Hepatocyte (in vitro differentiated cells): Measurements from ENCODE around the gene DYNC1LI2. TPM values are rescaled to one million over a fixed set of nuclear protein-coding genes. Genes with fewer than 3 reads are reported as not detected.
A peak's percentile ranks its signal among the peaks of the same experiment; 100 is the strongest.

Source experiments
- DNase-seq: peaks from one replicate; pipeline ENCODE4 v3.0.0-alpha.2; 2016; ENCODE audit warnings: low spot score
- H2AFZ ChIP-seq: fragments of 200-600 bp; sonication (generic); 2 replicates; pipeline ENCODE4 v1.6.0; 2016; ENCODE audit warnings: antibody characterized with exemption, mild to moderate bottlenecking
- H3K27ac ChIP-seq: fragments of 200-600 bp; sonication (generic); 2 replicates; pipeline ENCODE4 v1.5.1; 2016; ENCODE audit warnings: mild to moderate bottlenecking
- H3K27me3 ChIP-seq: fragments of 200-600 bp; sonication (generic); 2 replicates; pipeline ENCODE4 v1.6.1; 2016
- H3K36me3 ChIP-seq: fragments of 200-600 bp; sonication (generic); replicated peaks from 2 replicates; pipeline ENCODE4 v1.5.1; 2016; ENCODE audit warnings: low read depth; ENCODE audit not compliant: insufficient read depth
- H3K4me1 ChIP-seq: fragments of 200-600 bp; sonication (generic); 2 replicates; pipeline ENCODE4 v1.5.1; 2016; ENCODE audit warnings: mild to moderate bottlenecking, moderate library complexity; ENCODE audit not compliant: insufficient read depth
- H3K4me2 ChIP-seq: fragments of 200-600 bp; sonication (generic); 2 replicates; pipeline ENCODE4 v1.6.0; 2016
- H3K4me3 ChIP-seq: fragments of 200-600 bp; sonication (generic); 2 replicates; pipeline ENCODE4 v1.5.1; 2016; ENCODE audit warnings: mild to moderate bottlenecking
- H3K79me2 ChIP-seq: fragments of 200-600 bp; sonication (generic); 2 replicates; pipeline ENCODE4 v1.6.0; 2017; ENCODE audit warnings: mild to moderate bottlenecking
- H3K9me2 ChIP-seq: fragments of 200-600 bp; sonication (generic); replicated peaks from 2 replicates; pipeline ENCODE4 v1.6.0; 2017; ENCODE audit warnings: mild to moderate bottlenecking; ENCODE audit not compliant: insufficient read depth
- H3K9me3 ChIP-seq: fragments of 200-600 bp; sonication (generic); 2 replicates; pipeline ENCODE4 v1.5.1; 2016; ENCODE audit warnings: low read depth, mild to moderate bottlenecking
- H4K20me1 ChIP-seq: fragments of 200-600 bp; sonication (generic); 2 replicates; pipeline ENCODE4 v1.6.0; 2016; ENCODE audit warnings: mild to moderate bottlenecking; ENCODE audit not compliant: insufficient read depth, poor library complexity, severe bottlenecking
- EZH2 ChIP-seq: fragments of 200-600 bp; sonication (generic); IDR thresholded peaks from 2 replicates; pipeline ENCODE4 v1.6.1; 2016; ENCODE audit warnings: antibody characterized with exemption, mild to moderate bottlenecking, borderline replicate concordance
- EZH2phosphoT487 ChIP-seq: fragments of 200-600 bp; sonication (generic); IDR thresholded peaks from one replicate; pipeline ENCODE4 v1.6.1; 2018; ENCODE audit warnings: antibody characterized with exemption, mild to moderate bottlenecking, low read depth, moderate library complexity; ENCODE audit not compliant: unreplicated experiment, severe bottlenecking
- WGBS: methylation state at CpG from one replicate; pipeline ENCODE4 v1.1.6; 2016; ENCODE audit warnings: low lambda C conversion rate; ENCODE audit errors: missing lambda C conversion rate; 5-methylcytosine and 5-hydroxymethylcytosine counted together
- polyA plus RNA-seq: library from polyadenylated mRNA; unstranded; fragments of >200 nt; fragmentation: Nextera tagmentation; extraction: Ambion mirVana; gene quantifications from 2 replicates; pipeline ENCODE4 v1.2.1, GENCODE V29; 2016
- total RNA-seq: library from RNA; depleted of rRNA; stranded (reverse); fragments of >200 nt; gene quantifications from 2 replicates; pipeline ENCODE4 v1.2.3, GENCODE V29; 2014
- TF ChIP-seq, protein P1 (sequence below): fragments of 200-600 bp; sonication (generic); IDR thresholded peaks from 2 replicates; pipeline ENCODE4 v1.5.1; 2016; ENCODE audit warnings: antibody characterized with exemption, mild to moderate bottlenecking; ENCODE audit not compliant: poor library complexity

DYNC1LI2 gene
- total and polyA plus RNA-seq, 2 experiments from 2014 or later, result 97.3 to 99.1 TPM

DNA sequence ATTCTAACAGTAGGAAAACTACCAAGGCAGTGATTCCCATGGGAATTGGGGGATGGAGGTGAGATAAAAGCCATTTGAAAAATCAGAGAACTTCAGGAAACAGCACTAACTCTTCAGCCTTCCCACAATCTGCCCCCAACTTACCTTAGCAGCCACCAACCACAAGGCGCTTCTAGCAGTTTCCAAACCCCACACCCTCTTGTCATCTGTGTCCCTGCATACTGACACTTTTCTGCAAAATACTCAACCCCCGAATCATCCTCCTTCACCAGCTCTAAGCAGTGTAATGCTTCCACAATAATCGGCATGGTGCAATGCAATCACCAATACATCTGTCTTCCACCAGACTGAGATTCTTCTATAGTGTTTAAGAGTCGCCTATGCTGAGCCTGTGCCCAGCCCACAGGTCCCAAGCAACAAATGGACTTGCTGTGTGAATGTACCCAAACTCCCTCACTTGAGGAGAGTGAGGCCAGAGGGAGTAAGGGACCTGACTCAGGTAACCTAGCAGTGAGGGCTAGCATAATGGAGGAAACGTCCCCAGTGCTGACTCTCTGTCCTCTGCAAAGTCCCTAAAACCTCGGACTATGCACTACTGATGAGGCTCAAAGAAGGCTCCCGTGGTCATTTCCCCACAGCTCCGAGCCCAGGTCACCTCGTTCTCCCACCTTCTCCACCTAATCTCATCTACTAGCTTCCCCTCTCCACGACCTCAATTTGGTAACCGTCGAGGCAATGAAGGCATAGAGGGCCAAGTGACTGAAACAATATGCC lies 943 bp downstream of the DYNC1LI2 start:
- Histone ChIP-seq H3K4me1 (peaks cover 13% of the 10 kb centered on the region), H3K27ac (peak overlapping the region; percentile 96), H3K79me2 (peaks cover 63% of the 10 kb centered on the region), H4K20me1 (peaks cover 40% of the 10 kb centered on the region), H3K9me3 (no peaks in the 10 kb centered on the region), H3K4me3 (peak overlapping the region; percentile 100), H3K4me2 (peak overlapping the region; percentile 87), H2AFZ (peak overlapping the region; percentile 99), H3K27me3 (no peaks in the 10 kb centered on the region), H3K9me2 (no peaks in the 10 kb centered on the region), H3K36me3 (no peaks in the 10 kb centered on the region)
- TF ChIP-seq EZH2 (no peak), EZH2phosphoT487 (no peak)
- TF ChIP-seq, protein P1, sequence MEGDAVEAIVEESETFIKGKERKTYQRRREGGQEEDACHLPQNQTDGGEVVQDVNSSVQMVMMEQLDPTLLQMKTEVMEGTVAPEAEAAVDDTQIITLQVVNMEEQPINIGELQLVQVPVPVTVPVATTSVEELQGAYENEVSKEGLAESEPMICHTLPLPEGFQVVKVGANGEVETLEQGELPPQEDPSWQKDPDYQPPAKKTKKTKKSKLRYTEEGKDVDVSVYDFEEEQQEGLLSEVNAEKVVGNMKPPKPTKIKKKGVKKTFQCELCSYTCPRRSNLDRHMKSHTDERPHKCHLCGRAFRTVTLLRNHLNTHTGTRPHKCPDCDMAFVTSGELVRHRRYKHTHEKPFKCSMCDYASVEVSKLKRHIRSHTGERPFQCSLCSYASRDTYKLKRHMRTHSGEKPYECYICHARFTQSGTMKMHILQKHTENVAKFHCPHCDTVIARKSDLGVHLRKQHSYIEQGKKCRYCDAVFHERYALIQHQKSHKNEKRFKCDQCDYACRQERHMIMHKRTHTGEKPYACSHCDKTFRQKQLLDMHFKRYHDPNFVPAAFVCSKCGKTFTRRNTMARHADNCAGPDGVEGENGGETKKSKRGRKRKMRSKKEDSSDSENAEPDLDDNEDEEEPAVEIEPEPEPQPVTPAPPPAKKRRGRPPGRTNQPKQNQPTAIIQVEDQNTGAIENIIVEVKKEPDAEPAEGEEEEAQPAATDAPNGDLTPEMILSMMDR, result no peak
- 22% methylated on average over 12 of the region's 12 CpGs for WGBS
- peak; percentile 11 for DNase-seq

DNA sequence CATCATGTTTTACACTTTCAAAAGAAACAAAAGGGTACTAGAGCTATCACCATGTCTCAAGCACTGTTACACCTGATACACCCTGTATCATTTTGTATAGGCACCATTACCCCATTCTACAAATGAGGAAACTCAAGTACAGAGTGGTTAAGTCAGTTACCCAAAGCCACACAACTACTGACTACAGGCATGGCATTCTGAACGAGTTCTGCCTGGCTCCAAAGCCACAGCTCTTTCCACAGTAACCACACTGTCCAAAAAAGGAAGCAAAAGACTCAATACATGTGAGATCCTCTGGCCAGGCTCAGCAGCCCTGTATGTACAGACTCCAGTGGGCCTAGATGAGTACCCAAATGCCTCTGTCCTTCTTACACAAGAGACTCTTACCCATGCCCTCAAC lies 4.7 kb downstream of the DYNC1LI2 start:
- WGBS, result 86% methylated on average over 1 of the region's 1 CpG
- no peak for DNase-seq
- H3K27ac ChIP-seq, result no peak overlapping the region
- no peak overlapping the region for H3K4me2 ChIP-seq
- peaks cover 96% of the 10 kb centered on the region for H3K79me2 ChIP-seq
- H3K4me3 ChIP-seq, result no peak overlapping the region
- H2AFZ ChIP-seq, result no peak overlapping the region
- no peaks in the 10 kb centered on the region for H3K27me3 ChIP-seq
- H4K20me1 ChIP-seq, result peaks cover 57% of the 10 kb centered on the region
- no peaks in the 10 kb centered on the region for H3K9me2 ChIP-seq
- no peaks in the 10 kb centered on the region for H3K36me3 ChIP-seq
- TF ChIP-seq EZH2 (no peak), EZH2phosphoT487 (no peak)
- TF ChIP-seq, protein P1, result no peak
- peaks cover 17% of the 10 kb centered on the region for H3K4me1 ChIP-seq
- H3K9me3 ChIP-seq, result no peaks in the 10 kb centered on the region

DNA sequence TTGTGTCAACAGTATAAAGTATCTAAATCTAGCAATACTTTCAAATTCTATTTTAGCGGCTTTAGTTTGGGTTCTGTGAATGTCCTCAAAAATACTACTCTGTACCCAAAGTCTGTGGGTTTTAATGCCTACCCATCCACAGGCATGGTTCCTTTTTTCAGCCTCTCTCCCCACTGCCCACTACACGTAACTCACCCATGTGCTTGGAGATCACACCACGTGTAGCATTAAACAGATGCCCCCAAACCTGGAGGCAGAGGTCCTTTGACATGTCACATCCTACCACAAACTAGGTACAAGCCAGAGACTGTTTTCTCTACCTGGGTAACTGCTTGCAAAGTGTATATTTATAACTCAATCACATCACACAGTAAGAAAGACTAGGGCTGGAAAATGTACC lies 5.4 kb downstream of the DYNC1LI2 start:
- H4K20me1 ChIP-seq, result peaks cover 57% of the 10 kb centered on the region
- H3K27me3 ChIP-seq, result no peaks in the 10 kb centered on the region
- TF ChIP-seq, protein P1, result no peak
- no peak for TF ChIP-seq EZH2phosphoT487
- TF ChIP-seq EZH2, result no peak
- H2AFZ ChIP-seq, result no peak overlapping the region
- no peaks in the 10 kb centered on the region for H3K9me3 ChIP-seq
- H3K79me2 ChIP-seq, result peaks cover 96% of the 10 kb centered on the region
- no peaks in the 10 kb centered on the region for H3K9me2 ChIP-seq
- peaks cover 21% of the 10 kb centered on the region for H3K4me1 ChIP-seq
- no peak overlapping the region for H3K27ac ChIP-seq
- no peaks in the 10 kb centered on the region for H3K36me3 ChIP-seq
- H3K4me3 ChIP-seq, result no peak overlapping the region
- WGBS, result 94% methylated on average over 3 of the region's 3 CpGs
- no peak for DNase-seq
- no peak overlapping the region for H3K4me2 ChIP-seq
